ENCODE results near the gene BEST1. TPM values are rescaled to one million over a fixed set of nuclear protein-coding genes. Genes with fewer than 3 reads are reported as not detected.

Gene BEST1
- total and polyA plus RNA-seq, 2 of the 13 experiments (the other 11 are each of a cell fraction or from before 2014, with no cell fraction given): 0.09 to 0.65 TPM

DNA sequence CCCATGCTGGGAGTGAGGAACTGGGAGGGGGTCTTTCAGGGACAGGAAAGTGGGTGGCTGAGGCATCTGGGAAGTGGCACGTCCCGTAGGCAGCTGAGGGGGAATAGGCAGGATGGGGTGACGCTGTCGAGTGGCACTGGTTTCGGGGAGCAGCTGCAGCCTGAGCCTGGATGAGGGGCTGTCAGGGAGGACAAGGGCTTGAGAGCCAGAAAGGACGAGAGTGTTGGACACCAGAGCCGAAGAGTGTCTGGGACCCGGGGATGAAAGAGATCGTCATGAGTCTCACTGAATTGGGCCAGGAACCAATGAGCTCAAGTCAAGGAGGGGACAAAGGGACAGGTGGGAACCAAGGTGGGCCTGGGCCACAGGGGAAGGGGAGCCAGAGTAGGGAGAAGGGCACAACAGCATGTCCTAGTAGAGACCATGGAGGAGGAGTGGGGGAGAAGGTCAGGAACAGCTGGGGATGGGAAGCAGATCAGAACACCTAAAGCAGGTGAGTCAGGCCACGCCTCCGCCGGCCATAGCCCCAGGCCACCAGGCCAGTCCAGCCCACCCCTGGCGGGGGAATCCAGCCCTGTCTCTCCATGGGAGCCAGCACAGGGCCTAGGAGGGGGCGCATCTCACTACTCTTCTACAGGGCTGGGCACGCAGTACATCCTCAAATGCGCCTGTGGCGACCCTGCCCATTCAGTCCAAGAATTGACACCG, 37.0 kb upstream of the BEST1 start:
- Histone ChIP-seq H3K4me3 (replicated peaks in 1 of 3; ENCODE audit: insufficient read depth in 1 of 3, low read depth in 2 of 3, low read length in 3 of 3) (no peak overlapping the region), H3K4me1 (ENCODE audit: insufficient read depth, low read length) (peaks cover 35% of the 10 kb centered on the region), H3K9ac (ENCODE audit: insufficient read depth, low read depth, low read length) (no peak overlapping the region), H3K36me3 (replicated peaks in 1 of 2; ENCODE audit: control insufficient read depth in 1 of 2, insufficient read depth in 2 of 2, low read length in 2 of 2) (no peaks in the 10 kb centered on the region), H3K9me3 (ENCODE audit: low read length) (no peaks in the 10 kb centered on the region), H3K4me2 (ENCODE audit: low read depth, low read length) (no peak overlapping the region), H3K27me3 (ENCODE audit: control insufficient read depth in 1 of 2, insufficient read depth in 2 of 2, low read length in 2 of 2) (peaks cover 6 to 21% of the 10 kb centered on the region in 2 experiments; a peak in 4 of 5 replicates), H3K79me2 (ENCODE audit: insufficient read depth, low read length) (no peaks in the 10 kb centered on the region), H3K27ac (ENCODE audit: extremely low read length, insufficient read depth, low read length) (no peak overlapping the region), H2AFZ (ENCODE audit: low read length) (no peak overlapping the region), H4K20me1 (ENCODE audit: insufficient read depth, low read length) (no peaks in the 10 kb centered on the region)
- in situ Hi-C loops (cut with HindIII; ENCODE audit: extremely low pct_ligation_motif_present, low pct_unique_long_range_greater_than_20kb): no loop called here
- FAIRE-seq (no peak), DNase-seq (ENCODE audit: low spot score) (no peak), ATAC-seq (no peak)
- 53% methylated on average over 14 of the region's 18 CpGs for WGBS (ENCODE audit: low lambda C conversion rate)
- POLR2A ChIA-PET: no interaction called here
- intact Hi-C loops (cut with micrococcal nuclease; ENCODE audit: unreplicated experiment): no loop called here
- CTCF ChIA-PET (ENCODE audit: low intra/inter-chr PET ratio, low total read pairs): no interaction called here
- TF ChIP-seq ZNF543 (CRISPR knock-in tag; IDR thresholded peaks at IDR 0.05) (no peak), MAFF (IDR thresholded peaks at IDR 0.05; ENCODE audit: low read depth, low read length) (no peak), ZMYM4 (CRISPR knock-in tag; IDR thresholded peaks at IDR 0.05) (no peak), KAT7 (CRISPR knock-in tag; IDR thresholded peaks at IDR 0.05; ENCODE audit: borderline replicate concordance) (no peak), STAT5B (CRISPR knock-in tag; IDR thresholded peaks at IDR 0.05) (no peak), ZNF605 (CRISPR knock-in tag; IDR thresholded peaks at IDR 0.05) (no peak), ZNF564 (CRISPR knock-in tag; IDR thresholded peaks at IDR 0.05) (no peak), RFX3 (CRISPR knock-in tag; IDR thresholded peaks at IDR 0.05) (no peak), TEAD2 (CRISPR knock-in tag; IDR thresholded peaks at IDR 0.05) (no peak), RBM39 (IDR thresholded peaks at IDR 0.05; ENCODE audit: low read depth, low read length, poor library complexity, severe bottlenecking) (no peak), KMT2B (CRISPR knock-in tag; IDR thresholded peaks at IDR 0.05) (no peak), NFIB (CRISPR knock-in tag; IDR thresholded peaks at IDR 0.05; ENCODE audit: borderline replicate concordance) (no peak), SIN3B (IDR thresholded peaks at IDR 0.05; ENCODE audit: low read length) (no peak), ZNF577 (CRISPR knock-in tag; IDR thresholded peaks at IDR 0.05; ENCODE audit: borderline replicate concordance, low read depth) (no peak), TOE1 (CRISPR knock-in tag; IDR thresholded peaks at IDR 0.05) (no peak), NFE2 (CRISPR knock-in tag; IDR thresholded peaks at IDR 0.05) (no peak)
- TF ChIP-seq, protein P1, sequence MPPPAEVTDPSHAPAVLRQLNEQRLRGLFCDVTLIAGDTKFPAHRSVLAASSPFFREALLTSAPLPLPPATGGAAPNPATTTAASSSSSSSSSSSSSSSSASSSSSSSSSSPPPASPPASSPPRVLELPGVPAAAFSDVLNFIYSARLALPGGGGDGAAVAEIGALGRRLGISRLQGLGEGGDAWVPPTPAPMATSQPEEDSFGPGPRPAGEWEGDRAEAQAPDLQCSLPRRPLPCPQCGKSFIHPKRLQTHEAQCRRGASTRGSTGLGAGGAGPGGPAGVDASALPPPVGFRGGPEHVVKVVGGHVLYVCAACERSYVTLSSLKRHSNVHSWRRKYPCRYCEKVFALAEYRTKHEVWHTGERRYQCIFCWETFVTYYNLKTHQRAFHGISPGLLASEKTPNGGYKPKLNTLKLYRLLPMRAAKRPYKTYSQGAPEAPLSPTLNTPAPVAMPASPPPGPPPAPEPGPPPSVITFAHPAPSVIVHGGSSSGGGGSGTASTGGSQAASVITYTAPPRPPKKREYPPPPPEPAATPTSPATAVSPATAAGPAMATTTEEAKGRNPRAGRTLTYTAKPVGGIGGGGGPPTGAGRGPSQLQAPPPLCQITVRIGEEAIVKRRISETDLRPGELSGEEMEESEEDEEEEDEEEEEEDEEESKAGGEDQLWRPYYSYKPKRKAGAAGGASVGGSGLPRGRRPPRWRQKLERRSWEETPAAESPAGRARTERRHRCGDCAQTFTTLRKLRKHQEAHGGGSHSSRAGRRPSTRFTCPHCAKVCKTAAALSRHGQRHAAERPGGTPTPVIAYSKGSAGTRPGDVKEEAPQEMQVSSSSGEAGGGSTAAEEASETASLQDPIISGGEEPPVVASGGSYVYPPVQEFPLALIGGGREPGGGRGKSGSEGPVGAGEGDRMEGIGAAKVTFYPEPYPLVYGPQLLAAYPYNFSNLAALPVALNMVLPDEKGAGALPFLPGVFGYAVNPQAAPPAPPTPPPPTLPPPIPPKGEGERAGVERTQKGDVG (CRISPR knock-in tag; IDR thresholded peaks at IDR 0.05; ENCODE audit: borderline replicate concordance): no peak
- BruUV-seq (replicated peaks): no TSS peak
